IPS-18a (cell line): ENCODE measurements around the gene APBA2.

ENCODE experiments used
- H3K27ac ChIP-seq: one replicate; pipeline ENCODE4 v1.5.1; 2013; ENCODE audit warnings: low read length
- H3K27me3 ChIP-seq: one replicate; pipeline ENCODE4 v1.6.1; 2013; ENCODE audit warnings: mild to moderate bottlenecking, low read length; ENCODE audit not compliant: control insufficient read depth, insufficient read depth
- H3K36me3 ChIP-seq: one replicate; pipeline ENCODE4 v1.6.1; 2013; ENCODE audit warnings: low read depth, low read length; ENCODE audit not compliant: control insufficient read depth
- H3K4me1 ChIP-seq: one replicate; pipeline ENCODE4 v1.6.1; 2013; ENCODE audit warnings: low read depth, low read length; ENCODE audit not compliant: control insufficient read depth
- H3K4me3 ChIP-seq: one replicate; pipeline ENCODE4 v1.5.1; 2013; ENCODE audit warnings: low read length
- H3K9ac ChIP-seq: one replicate; pipeline ENCODE4 v1.6.1; 2013; ENCODE audit warnings: mild to moderate bottlenecking, low read length, moderate library complexity
- H3K9me3 ChIP-seq: one replicate; pipeline ENCODE4 v1.6.1; 2013; ENCODE audit warnings: low read depth, low read length; ENCODE audit not compliant: control insufficient read depth

The APBA2 gene

DNA sequence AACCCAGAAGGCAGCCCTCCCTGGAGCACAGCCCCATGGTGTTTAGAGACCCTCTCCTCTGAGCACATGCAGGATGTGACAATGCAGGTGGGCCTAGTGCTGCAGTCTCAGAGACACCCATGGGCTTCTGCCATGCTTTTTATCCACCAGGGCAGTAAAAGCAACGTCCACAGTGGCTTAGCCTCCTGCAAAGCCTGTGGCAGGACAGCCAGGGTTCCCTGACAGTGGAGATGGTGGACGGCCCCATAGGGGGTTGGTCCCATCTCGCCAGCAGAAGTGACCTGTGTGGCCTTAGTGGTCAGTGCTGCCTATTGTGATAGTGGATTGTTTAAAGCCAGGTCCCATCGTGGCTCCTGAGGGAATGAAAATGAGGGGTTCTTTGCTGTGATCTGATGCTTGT, 46.6 kb downstream of the APBA2 start:
- H3K27me3 ChIP-seq: no peaks in the 10 kb centered on the region
- H3K4me1 ChIP-seq: no peaks in the 10 kb centered on the region
- H3K36me3 ChIP-seq: no peaks in the 10 kb centered on the region
- H3K9me3 ChIP-seq: no peaks in the 10 kb centered on the region
- no peak overlapping the region for H3K27ac ChIP-seq
- no peak overlapping the region for H3K9ac ChIP-seq
- H3K4me3 ChIP-seq: no peak overlapping the region

DNA sequence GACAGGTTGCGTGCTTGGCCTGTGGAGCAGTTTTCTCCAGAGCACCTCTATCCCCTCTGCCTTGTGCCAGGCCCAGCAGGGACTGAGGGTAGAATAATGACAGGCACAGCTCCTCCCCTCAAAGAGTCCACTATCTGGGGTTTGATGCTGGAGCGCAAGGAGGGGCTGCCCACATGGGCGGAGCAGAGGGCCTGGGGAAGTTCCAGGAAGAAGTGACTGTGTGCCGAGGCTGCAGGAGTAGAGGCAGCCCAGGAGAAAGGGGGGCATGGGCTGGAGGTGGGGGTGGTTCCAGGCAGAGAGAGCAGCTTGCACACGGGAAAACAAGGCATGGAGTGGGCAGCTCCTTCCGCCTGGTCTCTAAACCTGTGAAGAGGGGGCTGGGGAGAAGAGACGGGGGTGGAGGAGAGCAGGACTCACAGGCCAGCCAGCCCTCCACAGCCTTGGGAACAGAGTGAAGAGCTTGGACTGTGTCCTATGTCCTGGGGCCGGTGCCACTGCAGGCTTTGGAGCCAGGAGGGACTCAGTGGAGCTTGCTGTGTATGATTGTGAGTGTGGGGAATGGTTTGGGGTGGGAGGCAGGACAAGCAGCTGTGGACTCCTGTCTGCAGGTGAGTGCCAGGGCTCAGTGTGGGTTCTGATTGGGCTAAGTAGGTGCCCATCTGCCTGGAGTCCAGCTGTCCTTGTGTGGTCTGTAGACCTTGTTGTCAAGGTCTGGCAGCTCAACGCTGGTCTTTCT, 48.1 kb downstream of the APBA2 start:
- Histone ChIP-seq H3K9ac (no peak overlapping the region), H3K36me3 (no peaks in the 10 kb centered on the region), H3K4me3 (no peak overlapping the region), H3K4me1 (no peaks in the 10 kb centered on the region), H3K27ac (no peak overlapping the region), H3K27me3 (no peaks in the 10 kb centered on the region), H3K9me3 (no peaks in the 10 kb centered on the region)

- Histone ChIP-seq H3K27me3 (no peaks in the 10 kb centered on the region), H3K27ac (no peak overlapping the region), H3K9ac (no peak overlapping the region), H3K4me1 (no peaks in the 10 kb centered on the region), H3K9me3 (no peaks in the 10 kb centered on the region), H3K36me3 (no peaks in the 10 kb centered on the region), H3K4me3 (no peak overlapping the region)
Observed at GRCh38 chr15:28934645-28935044, 48.9 kb downstream of the APBA2 start.

DNA sequence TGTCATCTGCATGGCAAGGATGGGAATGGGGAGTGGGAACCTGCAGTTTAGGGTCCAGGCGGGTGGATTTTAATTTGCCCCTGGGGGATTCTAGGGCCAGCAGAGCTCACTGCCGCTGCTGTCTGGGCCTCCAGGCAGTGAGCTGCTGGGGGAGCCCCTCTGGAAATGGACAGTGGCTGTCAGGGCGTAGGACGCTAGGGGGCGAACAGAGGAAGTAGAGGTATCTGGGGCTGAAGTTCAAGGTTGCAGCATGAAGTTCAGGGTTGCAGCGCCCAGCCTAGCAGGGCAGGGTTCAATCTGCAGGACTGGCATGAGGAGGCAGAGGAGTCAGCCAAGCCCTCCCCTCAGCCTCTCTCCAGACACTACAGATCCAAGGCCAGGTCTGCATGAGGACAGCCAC, 49.5 kb downstream of the APBA2 start:
- no peaks in the 10 kb centered on the region for H3K36me3 ChIP-seq
- H3K4me1 ChIP-seq: no peaks in the 10 kb centered on the region
- no peaks in the 10 kb centered on the region for H3K9me3 ChIP-seq
- no peaks in the 10 kb centered on the region for H3K27me3 ChIP-seq
- no peak overlapping the region for H3K9ac ChIP-seq
- H3K27ac ChIP-seq: no peak overlapping the region
- no peak overlapping the region for H3K4me3 ChIP-seq

DNA sequence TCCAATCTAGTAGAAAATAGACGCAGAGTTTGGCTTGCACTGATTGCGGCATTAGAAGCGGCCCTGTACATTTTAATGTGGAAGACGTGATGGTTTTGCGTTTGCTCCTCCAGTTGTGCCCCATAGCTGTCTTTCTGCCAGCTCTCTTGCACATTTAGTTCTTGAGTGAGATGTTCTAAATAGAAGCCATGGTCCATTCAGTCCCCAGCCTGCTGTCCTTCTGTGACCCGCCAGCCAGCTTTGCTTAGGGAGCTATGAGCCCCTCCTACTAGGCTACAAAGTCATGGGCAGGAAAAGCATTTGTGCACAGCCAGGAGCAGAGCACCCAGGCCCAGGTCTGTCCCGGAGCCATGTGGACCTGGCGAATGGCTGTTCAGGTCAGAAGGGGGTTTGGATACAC, 50.3 kb downstream of the APBA2 start:
- Histone ChIP-seq H3K4me3 (no peak overlapping the region), H3K9me3 (no peaks in the 10 kb centered on the region), H3K27me3 (no peaks in the 10 kb centered on the region), H3K27ac (no peak overlapping the region), H3K36me3 (no peaks in the 10 kb centered on the region), H3K9ac (no peak overlapping the region), H3K4me1 (no peaks in the 10 kb centered on the region)

GRCh38 chr15:28936481-28936881, 50.7 kb downstream of the APBA2 start:
- Histone ChIP-seq H3K9ac (no peak overlapping the region), H3K36me3 (no peaks in the 10 kb centered on the region)

GRCh38 chr15:28937271-28937670, 51.5 kb downstream of the APBA2 start:
- H3K27ac ChIP-seq: no peak overlapping the region

More at GRCh38 chr15:28936481-28936881, 50.7 kb downstream of the APBA2 start:
- H3K9me3 ChIP-seq: no peaks in the 10 kb centered on the region
- no peak overlapping the region for H3K27ac ChIP-seq
- no peaks in the 10 kb centered on the region for H3K27me3 ChIP-seq
- H3K4me1 ChIP-seq: no peaks in the 10 kb centered on the region
- H3K4me3 ChIP-seq: no peak overlapping the region

GRCh38 chr15:28942046-28942445, 56.3 kb downstream of the APBA2 start:
- no peaks in the 10 kb centered on the region for H3K4me1 ChIP-seq
- no peak overlapping the region for H3K27ac ChIP-seq
- H3K9me3 ChIP-seq: no peaks in the 10 kb centered on the region
- H3K36me3 ChIP-seq: no peaks in the 10 kb centered on the region
- no peak overlapping the region for H3K9ac ChIP-seq
- H3K27me3 ChIP-seq: no peaks in the 10 kb centered on the region
- no peak overlapping the region for H3K4me3 ChIP-seq

More at GRCh38 chr15:28937271-28937670, 51.5 kb downstream of the APBA2 start:
- Histone ChIP-seq H3K9me3 (no peaks in the 10 kb centered on the region), H3K27me3 (no peaks in the 10 kb centered on the region), H3K4me1 (no peaks in the 10 kb centered on the region), H3K36me3 (no peaks in the 10 kb centered on the region), H3K4me3 (no peak overlapping the region), H3K9ac (no peak overlapping the region)

DNA sequence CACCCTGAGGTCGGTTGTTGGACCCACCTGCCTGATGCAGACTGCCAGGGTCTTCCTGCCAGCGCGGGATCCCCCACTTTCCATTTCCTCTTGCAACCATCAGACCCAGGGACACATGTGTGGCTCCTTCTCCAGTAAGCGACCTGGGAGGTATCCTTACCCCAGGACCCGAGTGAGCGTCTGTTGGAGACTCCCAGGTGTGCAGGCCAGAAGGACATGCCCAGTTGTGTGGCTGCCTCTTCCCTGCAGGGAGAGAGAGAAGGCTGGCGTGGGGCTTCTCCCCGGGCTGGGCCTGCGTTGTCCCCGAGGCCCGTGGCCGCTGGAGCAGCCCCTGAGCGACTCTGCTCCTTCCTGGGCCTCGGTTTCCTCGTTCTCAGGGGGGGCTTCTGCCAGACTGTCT, 56.8 kb downstream of the APBA2 start:
- H3K9me3 ChIP-seq: no peaks in the 10 kb centered on the region
- no peak overlapping the region for H3K9ac ChIP-seq
- no peaks in the 10 kb centered on the region for H3K36me3 ChIP-seq
- no peaks in the 10 kb centered on the region for H3K27me3 ChIP-seq
- no peak overlapping the region for H3K4me3 ChIP-seq
- H3K4me1 ChIP-seq: no peaks in the 10 kb centered on the region
- H3K27ac ChIP-seq: no peak overlapping the region

GRCh38 chr15:28943146-28943545, 57.4 kb downstream of the APBA2 start:
- Histone ChIP-seq H3K9me3 (no peaks in the 10 kb centered on the region), H3K9ac (no peak overlapping the region), H3K36me3 (no peaks in the 10 kb centered on the region), H3K27me3 (no peaks in the 10 kb centered on the region), H3K27ac (no peak overlapping the region), H3K4me3 (no peak overlapping the region), H3K4me1 (no peaks in the 10 kb centered on the region)

GRCh38 chr15:28943611-28944230, 57.9 kb downstream of the APBA2 start:
- Histone ChIP-seq H3K27ac (no peak overlapping the region), H3K9ac (no peak overlapping the region), H3K4me3 (no peak overlapping the region), H3K9me3 (no peaks in the 10 kb centered on the region), H3K4me1 (peaks cover 4% of the 10 kb centered on the region), H3K27me3 (no peaks in the 10 kb centered on the region), H3K36me3 (no peaks in the 10 kb centered on the region)

DNA sequence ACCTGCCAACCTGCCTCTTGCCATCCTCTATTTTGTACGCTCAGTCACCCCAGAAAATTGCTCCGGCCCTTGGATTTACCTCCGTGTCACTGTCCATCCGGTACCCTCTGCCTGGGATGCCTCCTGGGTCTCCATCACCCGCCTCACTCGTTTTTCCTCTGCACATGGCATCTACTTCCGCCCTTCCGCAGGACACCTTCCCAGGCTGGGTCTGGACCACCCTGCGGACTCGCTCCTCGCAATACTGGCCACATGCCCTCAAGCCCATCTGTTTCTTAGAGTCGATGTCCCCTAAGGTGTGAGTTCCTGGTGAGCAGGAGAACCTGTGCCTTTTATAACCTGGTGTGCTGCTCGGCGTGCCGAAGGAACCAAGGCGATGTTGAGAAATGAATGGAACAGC, 58.5 kb downstream of the APBA2 start:
- Histone ChIP-seq H3K9me3 (no peaks in the 10 kb centered on the region), H3K4me3 (no peak overlapping the region), H3K27ac (no peak overlapping the region), H3K4me1 (peaks cover 8% of the 10 kb centered on the region), H3K9ac (no peak overlapping the region), H3K27me3 (no peaks in the 10 kb centered on the region), H3K36me3 (no peaks in the 10 kb centered on the region)
